Left lung (tissue), 10 donors: Measurements from ENCODE around the gene CTDSPL. TPM values are rescaled to one million over a fixed set of nuclear protein-coding genes. Genes with fewer than 3 reads are reported as not detected.

ENCODE experiments used
- ATAC-seq: fragments of 200-7000 bp; cut with Tn5 transposase; one replicate; pipeline ENCODE4 v1.9.1; 2020; ENCODE audit warnings: moderate library complexity
- DNase-seq, 4 donors: peaks; one replicate each; pipeline ENCODE4 v3.0.0-alpha.2; 2013 to 2020
- H3K27ac ChIP-seq, 2 donors: fragments of 200-600 bp; sonication (generic) in 1 of 2; one replicate each; pipeline versions ENCODE4 v1.5.0 to v1.8.0; 2020 to 2021
- H3K27me3 ChIP-seq, 2 donors: fragments of 200-600 bp; sonication (generic) in 1 of 2; one replicate each; pipeline versions ENCODE4 v1.5.0 to v1.8.0; 2020 to 2021
- H3K36me3 ChIP-seq, 2 donors: fragments of 200-600 bp; sonication (generic) in 1 of 2; one replicate each; pipeline versions ENCODE4 v1.5.0 to v1.8.0; 2020 to 2021
- H3K4me1 ChIP-seq, 2 donors: fragments of 200-600 bp; one replicate each; pipeline ENCODE4 v1.8.0; 2021
- H3K4me3 ChIP-seq, 2 donors: fragments of 200-600 bp; sonication (generic) in 1 of 2; one replicate each; pipeline versions ENCODE4 v1.5.0 to v1.8.0; 2020 to 2021; ENCODE audit warnings: mild to moderate bottlenecking in 1 of 2
- H3K9me3 ChIP-seq, 2 donors: fragments of 200-600 bp; sonication (generic) in 1 of 2; one replicate each; pipeline versions ENCODE4 v1.5.0 to v1.8.0; 2020 to 2021
- CTCF ChIP-seq, 2 donors: fragments of 200-600 bp; sonication (generic) in 1 of 2; IDR thresholded peaks; one replicate each; pipeline versions ENCODE4 v1.5.0 to v1.8.0; 2021; ENCODE audit warnings: antibody characterized with exemption in 2 of 2
- intact Hi-C, 2 donors: fragments of 100-400 bp; cut with DNase I; formaldehyde crosslinking; loops; one replicate each; pipeline versions ENCODE4 v1.11.2 to v1.14.2; 2022
- polyA plus RNA-seq, 6 donors: library from polyadenylated mRNA; unstranded; fragments of 120-200 nt; gene quantifications; one replicate each; pipeline ENCODE4 v1.2.1, GENCODE V29; 2013; ENCODE audit not compliant: insufficient read length in 6 of 6
- total RNA-seq, 2 donors: library from RNA; stranded (reverse); fragmentation: NEBNext Ultra II Directional; extraction: Animal tissue kit (Norgen Biotek cat#: 25700); gene quantifications; one replicate each; pipeline ENCODE4 v1.2.1, GENCODE V29; 2021
- donor health status: DM: no; HTN: yes; CAD: no.
- donor health status: DM: no; HTN: no; CAD: no.

Gene CTDSPL
- total and polyA plus RNA-seq, 8 donors = 46.9 to 122 (median 115) TPM

GRCh38 chr3:37824954-37825328 lies 36.7 kb upstream of the CTDSPL start:
- TF ChIP-seq CTCF (IDR thresholded peaks at IDR 0.05) = no peak
- intact Hi-C loops = no loop called here
- Histone ChIP-seq H3K27ac (no peak overlapping the region), H3K36me3 (peaks cover 0 to 1% of the 10 kb centered on the region in 2 donors), H3K4me1 (no peaks in the 10 kb centered on the region), H3K27me3 (no peaks in the 10 kb centered on the region), H3K4me3 (no peak overlapping the region), H3K9me3 (no peaks in the 10 kb centered on the region)
- ATAC-seq = no peak
- DNase-seq = no peak

- Histone ChIP-seq H3K27ac (no peak overlapping the region), H3K36me3 (no peaks in the 10 kb centered on the region), H3K4me3 (no peak overlapping the region), H3K9me3 (no peaks in the 10 kb centered on the region), H3K4me1 (no peaks in the 10 kb centered on the region), H3K27me3 (no peaks in the 10 kb centered on the region)
- no peak for DNase-seq
- intact Hi-C loops = no loop called here
- ATAC-seq = no peak
- TF ChIP-seq CTCF (IDR thresholded peaks at IDR 0.05) = no peak
Observed at GRCh38 chr3:37825744-37826400, 35.8 kb upstream of the CTDSPL start.

- Histone ChIP-seq H3K4me3 (no peak overlapping the region), H3K27me3 (no peaks in the 10 kb centered on the region), H3K4me1 (no peaks in the 10 kb centered on the region), H3K27ac (no peak overlapping the region), H3K9me3 (no peaks in the 10 kb centered on the region), H3K36me3 (no peaks in the 10 kb centered on the region)
- ATAC-seq (no peak), DNase-seq (no peak)
- no peak for TF ChIP-seq CTCF (IDR thresholded peaks at IDR 0.05)
- intact Hi-C loops = no loop called here
Observed at GRCh38 chr3:37826502-37826901, 35.2 kb upstream of the CTDSPL start.

GRCh38 chr3:37826933-37827332 lies 34.7 kb upstream of the CTDSPL start:
- DNase-seq = no peak
- intact Hi-C loops = no loop called here
- TF ChIP-seq CTCF (IDR thresholded peaks at IDR 0.05) = no peak
- no peaks in the 10 kb centered on the region for H3K4me1 ChIP-seq
- no peaks in the 10 kb centered on the region for H3K36me3 ChIP-seq
- no peak overlapping the region for H3K27ac ChIP-seq
- no peaks in the 10 kb centered on the region for H3K9me3 ChIP-seq
- no peaks in the 10 kb centered on the region for H3K27me3 ChIP-seq
- H3K4me3 ChIP-seq = no peak overlapping the region
- ATAC-seq = no peak

- DNase-seq = no peak
- Histone ChIP-seq H3K27ac (no peak overlapping the region), H3K9me3 (no peaks in the 10 kb centered on the region), H3K27me3 (no peaks in the 10 kb centered on the region), H3K36me3 (peaks cover 0 to 8% of the 10 kb centered on the region in 2 donors), H3K4me1 (no peaks in the 10 kb centered on the region), H3K4me3 (no peak overlapping the region)
- no peak for TF ChIP-seq CTCF (IDR thresholded peaks at IDR 0.05)
- no peak for ATAC-seq
- intact Hi-C loops = no loop called here
Observed at GRCh38 chr3:37832480-37832879, 29.2 kb upstream of the CTDSPL start.
